Measurements from ENCODE around the gene OSBP2.

GRCh38 chr22:30908051-30908461 is 213.4 kb downstream of the OSBP2 start:
- TF ChIP-seq CTCF (IDR thresholded peaks at IDR 0.05; ENCODE audit: low read depth, low read length) (no peak), EZH2phosphoT487 (IDR thresholded peaks at IDR 0.05; ENCODE audit: low read depth) (no peak)

All from OCI-LY3 (cell line).